Islet of Langerhans (tissue), 1 donor: ENCODE results near the gene SNTG2.

ENCODE experiments used
- FAIRE-seq: peaks from one replicate; lab custom pipeline; 2011; peaks lifted over from hg19 to GRCh38; lab: Jason Lieb, UNC

Gene SNTG2

DNA sequence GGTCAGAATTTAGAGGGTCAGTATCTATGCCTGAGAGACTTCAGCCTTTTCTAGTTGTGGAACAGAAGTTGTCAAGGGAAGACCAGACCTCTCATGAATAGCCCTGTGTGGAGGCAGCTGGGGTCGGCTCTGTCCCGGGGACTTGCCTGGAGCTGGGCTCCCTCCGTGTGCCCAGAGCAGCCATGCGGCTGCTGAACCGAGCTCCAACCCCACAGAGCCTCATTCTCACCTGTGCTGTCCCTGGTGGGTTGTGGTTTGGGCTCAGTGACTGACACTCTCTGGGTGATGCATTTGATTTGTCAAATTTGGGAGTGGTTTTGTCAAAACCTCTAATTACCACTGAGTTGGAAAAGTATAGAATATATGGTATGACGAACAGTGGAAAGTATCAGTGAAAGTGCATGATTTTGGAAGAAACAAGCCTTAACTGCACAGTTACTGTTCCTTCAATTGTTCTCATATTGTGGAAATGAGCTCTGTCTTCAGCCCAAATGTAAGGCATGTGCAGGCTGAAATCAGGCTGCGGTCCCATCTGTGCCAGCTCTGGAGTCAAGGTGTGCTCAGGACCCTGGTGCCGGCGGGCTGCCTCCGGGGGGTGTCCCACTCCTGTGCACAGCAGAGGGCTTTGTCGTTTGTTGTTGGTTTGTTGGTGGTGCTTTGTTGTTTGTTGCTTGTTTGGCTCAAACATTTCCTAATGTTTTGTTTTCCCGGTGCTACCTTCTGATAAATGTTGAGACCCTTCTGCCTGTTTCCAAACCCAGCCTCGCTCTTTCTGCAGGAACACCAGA, 200.3 kb downstream of the SNTG2 start:
- no peak for FAIRE-seq

DNA sequence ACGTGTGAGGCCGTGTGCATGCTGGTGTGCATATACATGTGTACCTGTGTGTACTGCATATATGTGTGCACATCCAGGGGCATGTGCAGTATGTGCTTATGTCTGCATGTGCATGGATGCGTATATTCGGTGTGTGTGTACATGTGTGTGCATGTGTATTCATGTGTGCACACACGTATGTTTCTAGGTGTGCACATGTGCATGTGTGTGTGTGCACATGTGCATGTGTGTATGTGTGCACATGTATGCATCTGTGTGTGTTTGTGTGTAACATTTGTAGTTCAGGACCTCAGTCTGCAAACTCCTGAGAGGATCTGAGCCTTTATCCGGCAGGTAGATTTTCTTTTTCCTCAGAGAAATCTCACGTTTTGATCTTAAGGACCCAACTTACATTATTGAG, 201.7 kb downstream of the SNTG2 start:
- FAIRE-seq, result no peak

DNA sequence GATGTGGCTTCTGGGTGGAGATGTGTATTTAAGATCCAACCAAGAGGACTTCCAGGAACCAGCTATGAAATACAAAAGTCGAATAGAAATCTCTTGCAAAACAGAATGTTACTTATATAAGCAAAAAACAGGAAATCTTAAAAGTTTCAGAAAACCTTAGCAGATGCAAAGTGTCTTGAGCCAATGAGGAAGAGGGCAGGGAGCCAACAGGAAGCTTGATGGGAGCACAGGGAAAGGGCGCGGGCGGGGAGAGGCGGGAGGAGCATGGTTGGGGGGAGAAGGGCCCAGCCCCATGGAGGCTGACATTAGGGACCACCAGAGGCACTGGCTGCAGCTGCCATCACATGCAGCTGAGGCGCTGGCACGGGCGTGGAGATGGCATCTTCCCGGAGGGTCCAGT, 203.3 kb downstream of the SNTG2 start:
- FAIRE-seq, result no peak

DNA sequence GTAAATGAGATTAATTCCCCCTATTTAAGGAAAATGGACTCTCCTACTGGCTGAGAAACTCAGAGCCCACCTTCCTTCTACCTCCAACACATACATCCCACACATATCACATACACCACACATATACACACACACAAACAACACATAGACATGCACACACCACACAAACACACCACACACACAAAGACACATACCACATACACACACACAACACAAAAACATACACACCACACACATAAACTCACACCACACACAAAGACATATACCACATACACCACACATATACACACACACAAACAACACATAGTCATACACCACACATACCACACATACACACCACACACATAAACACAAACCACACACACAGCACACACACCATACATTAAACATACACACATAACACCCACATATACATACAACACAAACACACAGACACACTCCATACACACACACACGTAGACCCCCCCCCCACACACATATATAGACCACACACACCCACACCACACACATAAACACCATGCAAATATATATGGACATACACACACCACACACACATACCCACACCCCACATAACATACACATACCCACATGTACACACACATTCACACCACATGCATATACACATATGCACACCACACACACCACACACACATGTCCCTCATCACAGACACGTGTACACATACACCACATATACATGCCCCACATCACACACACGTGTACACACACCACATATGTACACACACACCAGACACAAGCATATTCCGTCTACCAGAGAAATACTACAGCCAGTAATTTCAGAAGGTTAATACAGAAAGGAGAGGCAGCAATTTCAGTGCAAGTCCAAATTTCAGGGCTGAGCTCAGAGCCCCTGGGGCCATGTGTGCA, 204.3 kb downstream of the SNTG2 start:
- FAIRE-seq, result no peak

DNA sequence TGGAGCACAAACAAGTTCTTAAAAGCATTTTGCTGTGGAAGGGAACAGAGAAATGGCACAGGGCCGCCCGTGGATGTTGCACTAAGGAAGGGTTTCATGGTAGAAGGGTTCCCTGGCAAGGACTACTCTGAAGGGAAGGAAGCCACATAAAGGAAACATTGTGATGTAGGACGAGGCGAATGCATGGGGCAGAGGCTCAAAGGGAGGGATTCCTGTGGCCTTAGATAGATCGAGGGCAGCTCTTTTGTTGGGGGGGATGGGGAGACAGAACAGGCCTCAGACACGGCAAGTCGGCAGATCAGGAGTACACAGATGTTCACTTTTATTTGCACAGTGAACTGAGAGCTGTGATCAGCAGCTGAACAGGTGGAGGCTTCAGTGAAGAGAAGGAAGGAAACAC, 205.4 kb downstream of the SNTG2 start:
- no peak for FAIRE-seq

DNA sequence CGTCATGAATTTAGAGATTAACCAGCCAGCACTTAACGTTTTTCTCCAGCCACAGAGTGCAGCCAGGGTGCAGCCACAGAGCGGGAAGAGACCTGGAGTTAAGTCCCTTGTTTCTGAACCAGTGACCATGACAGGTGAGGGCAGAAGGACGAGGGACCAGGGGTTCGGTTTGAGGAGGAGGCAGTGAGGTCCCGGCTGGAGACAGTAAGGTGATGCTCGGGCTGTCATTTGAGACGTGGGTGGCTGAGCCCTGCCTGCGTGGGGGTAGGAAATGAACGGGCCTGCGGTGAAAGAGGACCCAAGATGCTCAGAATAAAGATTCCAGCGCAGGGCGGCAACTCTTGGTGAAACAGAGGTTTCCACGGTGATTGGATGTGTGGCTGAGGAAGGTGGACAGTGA, 205.9 kb downstream of the SNTG2 start:
- no peak for FAIRE-seq

DNA sequence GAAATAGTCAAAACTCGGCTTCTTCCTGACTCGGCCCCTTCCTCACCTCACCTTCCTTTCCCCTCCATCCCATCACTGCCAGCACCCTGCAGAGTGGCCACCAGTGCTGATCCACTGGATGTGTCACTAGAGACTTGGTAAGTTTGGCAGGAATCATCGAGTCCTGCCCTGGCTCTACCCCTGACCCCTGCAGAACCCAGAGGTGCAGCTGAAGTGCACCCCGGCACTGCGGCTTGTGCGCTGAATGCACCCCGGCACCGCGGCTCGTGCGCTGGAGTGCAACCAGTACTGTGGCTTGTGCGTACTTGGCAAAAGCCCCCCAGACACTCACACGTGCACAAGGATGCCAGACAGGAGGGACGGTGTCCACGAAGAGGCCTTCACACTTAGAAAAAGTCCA, 206.5 kb downstream of the SNTG2 start:
- FAIRE-seq, result no peak

DNA sequence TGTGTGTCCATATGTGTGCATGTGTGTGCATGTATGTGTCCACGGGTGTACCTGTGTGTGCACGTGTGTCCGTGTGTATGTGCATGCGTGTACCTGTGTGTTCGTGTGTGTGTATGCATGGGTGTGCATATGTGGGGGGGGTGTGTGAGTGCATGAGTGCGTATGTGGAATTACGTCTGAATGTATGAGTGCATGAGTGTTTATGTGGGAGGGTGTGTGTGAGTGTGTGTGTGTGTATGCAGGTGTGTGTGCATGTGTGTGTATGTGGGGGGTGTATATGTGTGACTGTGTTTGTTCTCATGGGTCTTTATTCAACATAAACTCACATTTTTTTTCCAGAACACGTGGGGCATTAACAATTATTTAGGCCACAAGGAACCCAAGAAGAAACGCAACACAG, 208.4 kb downstream of the SNTG2 start:
- no peak for FAIRE-seq

DNA sequence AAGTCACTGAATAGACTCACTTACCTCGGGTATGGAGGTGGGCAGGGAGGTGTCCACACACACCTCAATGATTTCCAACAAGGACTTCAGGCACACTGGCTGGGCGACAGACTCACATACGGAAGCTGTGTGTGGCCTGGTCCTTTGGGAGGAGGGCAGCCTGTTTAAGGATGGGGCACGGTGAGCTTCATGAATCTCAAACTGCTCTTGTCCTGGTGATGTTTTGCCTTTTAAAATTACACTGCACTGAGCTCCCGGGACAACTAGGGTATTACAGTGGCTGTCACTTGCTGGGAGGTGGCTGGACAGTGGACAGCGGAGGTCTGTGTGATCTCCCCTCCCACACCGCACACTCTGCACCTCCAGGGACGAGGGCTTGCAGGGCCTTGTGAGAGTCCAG, 211.6 kb downstream of the SNTG2 start:
- FAIRE-seq, result no peak

DNA sequence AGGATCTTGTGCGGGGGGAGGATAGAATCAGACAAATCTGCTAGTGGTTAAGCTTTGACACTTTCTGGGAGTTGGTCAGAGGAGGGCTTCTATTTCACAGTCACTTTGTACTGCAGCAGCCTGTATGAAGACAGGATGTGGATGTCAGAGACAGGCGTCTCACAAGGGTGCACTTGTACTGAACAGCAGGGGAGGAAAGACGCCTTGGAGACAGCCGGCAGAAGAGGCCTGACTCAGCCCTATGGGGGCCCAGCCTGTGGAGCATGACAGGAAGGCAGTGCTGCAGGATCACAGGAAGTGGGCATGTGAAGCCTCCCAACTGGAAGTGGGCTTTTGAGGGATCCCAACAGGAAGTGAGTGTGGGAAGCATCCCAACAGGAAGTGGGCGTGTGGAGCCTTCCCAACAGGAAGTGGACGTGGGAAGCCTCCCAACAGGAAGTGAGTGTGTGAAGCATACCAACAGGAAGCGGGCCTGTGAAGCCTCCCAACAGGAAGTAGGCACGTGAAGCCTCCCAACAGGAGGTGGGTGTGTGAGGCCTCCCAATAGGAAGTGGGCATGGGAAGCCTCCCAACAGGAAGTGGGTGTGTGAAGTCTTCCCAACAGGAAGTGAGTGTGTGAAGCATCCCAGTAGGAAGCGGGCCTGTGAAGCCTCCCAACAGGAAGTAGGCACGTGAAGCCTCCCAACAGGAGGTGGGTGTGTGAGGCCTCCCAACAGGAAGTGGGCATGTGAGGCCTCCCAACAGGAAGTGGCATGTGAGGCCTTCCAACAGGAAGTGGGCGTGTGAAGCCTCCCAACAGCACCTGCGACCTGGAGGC, 212.3 kb downstream of the SNTG2 start:
- FAIRE-seq, result no peak

DNA sequence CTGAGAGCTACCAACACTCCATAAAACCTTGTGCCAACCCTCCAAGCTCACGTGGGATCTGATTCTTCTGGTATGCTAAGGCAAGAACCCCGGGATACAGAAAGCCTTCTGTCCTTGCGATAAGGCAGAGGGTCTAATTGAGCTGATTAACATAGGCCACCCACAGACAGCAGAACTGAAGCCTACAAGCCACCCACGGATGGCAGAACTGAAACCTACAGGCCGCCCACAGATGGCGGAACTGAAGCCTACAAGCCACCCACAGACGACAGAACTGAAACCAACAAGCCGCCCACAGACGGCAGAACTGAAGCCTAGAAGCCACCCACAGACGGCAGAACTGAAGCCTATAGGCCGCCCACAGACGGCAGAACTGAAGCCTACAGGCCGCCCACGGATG, 216.3 kb downstream of the SNTG2 start:
- no peak for FAIRE-seq

DNA sequence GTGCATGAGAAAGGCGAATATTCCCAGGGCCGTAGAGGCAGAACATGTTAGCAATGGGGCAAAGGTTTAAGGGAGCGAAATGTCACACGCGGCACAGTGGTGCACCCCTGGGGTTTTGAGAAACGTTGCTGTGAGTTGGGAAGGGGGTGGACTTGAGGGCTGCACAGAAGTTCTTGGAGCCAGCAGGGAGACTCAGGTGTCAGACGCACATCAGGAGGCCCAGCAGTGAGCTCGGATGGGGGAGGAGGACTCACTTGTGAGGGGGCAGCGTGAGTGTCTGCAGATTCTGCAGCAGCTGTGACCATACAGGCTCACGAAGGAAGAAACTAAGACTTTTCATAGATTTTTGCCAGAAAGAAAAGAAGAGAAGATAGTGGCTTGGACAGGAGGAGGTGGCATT, 218.2 kb downstream of the SNTG2 start:
- no peak for FAIRE-seq

DNA sequence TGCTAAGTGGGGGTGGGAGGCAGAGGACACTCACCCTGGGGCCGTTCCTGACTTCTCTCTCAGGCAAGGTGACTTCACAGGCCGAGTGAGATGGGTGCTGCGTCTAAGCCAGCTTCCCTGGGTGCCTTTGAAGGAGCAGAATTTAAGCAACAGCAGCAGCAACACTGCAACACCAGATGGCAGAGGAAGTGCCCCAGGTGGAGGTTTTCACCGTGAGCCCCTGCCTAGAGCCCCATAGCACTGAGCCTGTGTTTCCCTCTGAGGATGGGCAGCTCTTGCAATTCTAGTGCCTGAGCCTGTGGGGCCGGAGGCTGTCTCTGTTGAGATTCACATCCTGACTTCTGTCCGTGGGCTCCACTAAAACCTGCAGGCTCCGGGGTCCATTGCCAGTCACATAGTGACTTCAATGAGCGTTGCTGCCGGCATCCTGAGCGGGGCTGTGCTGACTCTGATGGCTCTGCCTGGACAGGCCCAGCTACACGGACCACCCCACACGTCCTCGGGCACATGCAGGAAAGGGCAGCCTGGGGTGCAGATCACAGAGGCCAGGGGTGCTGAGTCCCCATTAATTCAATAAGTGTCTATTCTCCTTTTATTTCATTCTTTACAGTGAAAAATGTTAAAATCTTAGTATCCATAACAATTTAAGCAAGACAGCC, 218.8 kb downstream of the SNTG2 start:
- no peak for FAIRE-seq

DNA sequence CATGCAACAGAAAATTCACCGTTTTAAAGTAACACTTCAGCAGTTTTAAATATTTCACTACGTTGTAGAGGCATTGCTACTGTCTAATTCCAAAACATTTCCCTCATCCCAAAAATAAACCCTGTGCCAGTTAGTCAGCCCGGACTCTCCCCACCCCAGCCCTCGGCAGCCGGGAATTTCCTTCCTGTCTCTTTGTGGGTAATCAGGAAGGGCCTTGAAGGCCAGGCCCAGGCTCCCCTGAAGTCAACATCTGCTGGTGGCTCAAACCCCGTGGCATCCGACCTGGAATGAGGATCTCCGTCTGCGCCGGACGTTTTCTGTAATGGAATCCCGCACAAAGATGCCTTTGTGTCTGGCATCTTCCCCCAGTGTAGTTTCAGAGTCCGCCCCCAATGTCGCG, 219.6 kb downstream of the SNTG2 start:
- FAIRE-seq, result no peak

DNA sequence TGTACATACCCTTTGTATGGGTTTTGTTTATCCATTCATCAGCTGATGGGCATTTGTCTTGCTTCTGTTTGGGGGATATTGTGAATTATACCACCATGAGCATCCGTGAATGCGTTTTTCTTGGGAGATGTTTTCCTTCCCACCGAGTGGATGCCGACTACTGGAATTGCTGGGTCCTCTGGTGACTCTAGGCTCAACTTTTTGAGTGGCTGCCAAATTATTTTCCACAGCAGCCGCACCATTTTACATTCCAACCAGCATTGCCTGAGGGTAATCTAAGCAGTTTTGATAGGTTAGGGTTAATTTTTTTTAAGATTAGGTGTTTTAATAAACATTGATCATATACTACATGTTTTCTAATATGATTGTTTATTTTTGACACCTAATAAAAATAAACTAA, 220.1 kb downstream of the SNTG2 start:
- FAIRE-seq, result no peak

DNA sequence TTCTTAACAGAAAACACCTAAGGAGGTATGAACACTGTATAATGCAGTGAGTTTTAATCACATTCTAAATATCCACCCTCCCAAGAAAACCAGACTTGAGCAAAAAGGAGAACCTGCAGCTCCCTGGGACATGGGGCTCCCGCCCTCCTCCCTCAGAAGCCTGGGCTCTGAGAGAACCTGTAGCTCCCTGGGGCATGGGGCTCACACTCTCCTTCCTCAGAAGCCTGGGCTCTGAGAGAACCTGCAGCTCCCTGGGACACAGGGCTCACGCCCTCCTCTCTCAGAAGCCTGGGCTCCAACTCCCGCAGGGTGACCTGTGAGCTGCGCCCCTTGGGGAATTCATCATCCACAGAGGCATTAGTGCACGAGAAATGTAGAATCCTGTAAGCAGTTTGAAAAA, 222.9 kb downstream of the SNTG2 start:
- FAIRE-seq, result no peak

DNA sequence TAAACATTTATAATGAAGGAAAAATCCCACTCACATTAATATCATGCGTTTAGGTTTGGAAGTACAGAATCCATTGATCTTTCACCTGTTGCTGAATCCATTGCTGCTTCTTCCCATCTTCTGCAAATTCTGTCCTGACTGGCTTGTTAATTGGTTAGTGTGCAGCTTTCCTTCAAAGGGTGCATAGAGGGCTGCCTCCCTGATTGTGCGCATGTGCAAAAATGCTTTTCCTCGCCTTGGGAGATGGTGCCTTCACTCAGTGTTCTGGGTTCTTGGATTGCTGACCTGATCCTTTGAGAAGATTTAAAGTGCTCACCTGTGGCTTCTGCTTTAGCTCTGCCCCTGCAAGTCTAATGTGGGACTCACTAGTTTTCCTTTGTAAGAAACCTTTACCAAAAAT, 231.2 kb downstream of the SNTG2 start:
- no peak for FAIRE-seq

DNA sequence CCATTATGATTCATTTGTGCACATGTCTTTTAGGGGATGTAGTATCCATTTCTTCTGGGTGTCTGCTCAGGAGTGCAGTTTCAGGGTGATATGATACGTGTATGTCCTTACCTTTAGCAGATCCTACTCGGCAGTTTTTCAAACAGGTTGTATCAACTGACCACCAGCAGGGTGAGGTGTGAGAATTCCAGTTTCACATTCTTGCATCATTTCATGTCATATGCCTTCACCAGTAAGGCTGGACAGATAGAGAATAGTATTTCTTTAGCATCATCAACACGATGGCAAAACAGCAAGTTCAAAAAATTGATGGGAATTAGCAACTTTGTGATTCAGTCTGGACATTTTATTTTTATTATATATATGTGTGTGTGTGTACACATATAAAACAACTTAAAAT, 232.7 kb downstream of the SNTG2 start:
- no peak for FAIRE-seq

DNA sequence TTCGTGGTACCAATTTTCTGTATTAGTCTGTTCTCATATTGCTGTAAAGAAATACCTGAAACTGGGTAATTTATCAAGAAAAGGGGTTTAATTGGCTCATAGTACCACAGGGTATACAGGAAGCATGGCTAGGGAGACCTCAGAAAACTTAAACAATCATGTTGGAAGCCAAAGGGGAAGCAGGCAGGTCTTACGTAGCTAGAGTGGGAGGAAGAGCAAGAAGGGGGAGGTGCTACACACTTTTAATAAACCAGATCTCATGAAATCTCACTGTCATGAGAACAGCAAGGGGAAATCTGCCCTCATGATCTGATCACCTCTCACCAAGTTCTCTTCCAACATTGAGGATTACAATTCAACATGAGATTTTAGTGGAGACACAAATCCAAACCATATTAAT, 235.8 kb downstream of the SNTG2 start:
- no peak for FAIRE-seq

DNA sequence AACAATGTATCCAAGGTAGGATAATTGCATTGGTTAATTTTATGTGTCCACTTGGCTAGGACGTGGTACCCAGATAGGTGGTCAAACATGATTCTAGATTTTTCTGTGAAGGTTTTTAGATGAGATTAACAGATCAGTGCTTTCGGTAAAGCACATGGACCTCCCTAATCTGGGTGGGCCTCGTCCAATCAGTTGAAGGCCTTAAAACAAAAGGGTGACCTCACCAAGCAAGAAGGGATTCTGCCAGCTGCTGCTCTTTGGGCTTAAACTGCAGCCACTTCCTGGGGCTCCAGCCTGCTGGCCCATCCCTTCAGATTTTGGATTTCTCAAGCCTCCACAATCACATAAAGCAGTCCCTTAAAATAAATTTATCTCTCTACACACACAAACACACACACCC, 236.5 kb downstream of the SNTG2 start:
- no peak for FAIRE-seq

DNA sequence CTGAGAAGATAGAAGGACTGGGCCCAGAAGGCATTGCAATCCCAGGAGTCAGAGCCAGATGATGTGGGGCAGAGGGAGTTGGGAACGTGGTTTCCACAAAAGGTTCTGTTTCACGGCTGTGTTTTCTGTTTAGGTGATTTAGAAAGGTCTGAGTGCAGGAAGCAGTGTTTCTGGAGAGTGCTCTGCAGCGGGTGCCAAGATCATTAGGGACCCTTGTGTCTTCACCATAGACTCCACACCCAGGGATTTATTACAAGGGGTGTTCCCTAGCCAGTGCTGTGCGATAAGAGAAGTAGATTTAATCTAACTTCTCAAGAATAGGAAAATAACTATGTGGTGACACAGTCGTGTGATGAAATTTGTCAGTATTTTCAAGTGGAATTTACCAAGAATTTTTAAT, 241.5 kb downstream of the SNTG2 start:
- no peak for FAIRE-seq

DNA sequence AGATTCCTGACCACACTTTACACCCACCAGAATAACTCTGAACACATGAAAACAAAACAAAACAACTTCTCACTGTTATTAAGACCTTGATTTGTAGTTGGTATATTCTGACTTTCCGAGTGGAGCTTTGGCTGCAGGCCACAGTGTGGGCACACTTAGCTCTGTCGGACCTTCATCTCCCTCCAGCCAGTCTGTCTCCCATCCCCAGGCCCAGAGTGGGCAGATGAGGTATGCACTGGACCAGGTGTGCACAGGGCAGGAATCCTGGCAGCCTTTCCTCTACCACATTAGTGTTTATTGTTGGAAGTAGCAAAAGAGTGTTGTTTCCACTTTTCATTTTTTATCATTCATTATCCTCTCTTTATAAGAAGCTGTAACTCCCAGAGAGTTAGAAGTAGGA, 243.2 kb downstream of the SNTG2 start:
- no peak for FAIRE-seq
